ENCODE results near the gene GPR137. TPM values are rescaled to one million over a fixed set of nuclear protein-coding genes. Genes with fewer than 3 reads are reported as not detected.
A peak's percentile ranks its signal among the peaks of the same experiment; 100 is the strongest.
"Not testable (repeated sequence)": the region's sequence is repeated elsewhere in the genome, so short reads cannot be mapped to it uniquely, and the experiment has no call there.

GPR137 gene
- total and polyA plus RNA-seq, 2 experiments from 2014 or later, result 35.7 to 37.6 TPM

DNA sequence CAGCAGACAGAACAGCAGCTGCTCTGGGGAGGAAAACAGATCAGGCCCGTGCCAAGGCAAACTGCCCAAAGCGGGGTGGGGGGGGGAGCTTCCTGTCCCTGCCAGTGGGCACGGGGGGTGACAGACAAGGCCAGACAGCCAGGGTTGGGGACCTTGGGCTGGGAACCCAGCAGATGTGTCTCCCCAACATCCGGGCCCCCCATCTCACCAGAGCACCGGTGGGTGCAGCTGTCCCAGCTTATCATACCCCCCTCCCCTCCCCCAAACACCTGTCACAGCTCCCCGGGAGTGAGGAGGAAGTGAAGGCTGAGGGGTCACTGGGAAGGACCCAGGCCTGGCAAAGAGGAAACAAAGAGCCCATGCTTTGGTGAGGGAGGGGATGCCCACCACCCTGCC, 40.2 kb upstream of the GPR137 start:
- Histone ChIP-seq H3K9me2 (ENCODE audit: insufficient read depth) (no peaks in the 10 kb centered on the region), H3K36me3 (ENCODE audit: low read depth) (no peaks in the 10 kb centered on the region; the same call in 1 of the 2 replicates), H3K79me2 (ENCODE audit: insufficient read depth) (peaks cover 46% of the 10 kb centered on the region), H3K27me3 (replicated peaks; ENCODE audit: insufficient read depth) (no peaks in the 10 kb centered on the region), H3F3A (ENCODE audit: insufficient read depth) (peaks cover 15% of the 10 kb centered on the region), H3K27ac (peak overlapping the region; percentile 88), H3K4me2 (ENCODE audit: unreplicated experiment) (peak overlapping the region; percentile 81), H3K4me3 (peak overlapping the region; percentile 100), H3K4me1 (ENCODE audit: insufficient read depth) (peaks cover 11% of the 10 kb centered on the region), H2AFZ (no peak overlapping the region), H4K20me1 (ENCODE audit: insufficient read depth) (no peaks in the 10 kb centered on the region), H3K9me3 (ENCODE audit: low read depth) (no peaks in the 10 kb centered on the region), H3K9ac (peak overlapping the region; percentile 92)
- no peak for DNase-seq
- in situ Hi-C loops (cut with MboI), result no loop called here
- 0 to 1% methylated on average over 2 to 5 of the region's 6 CpGs for whole genome bisulfite sequencing, 2 experiments (ENCODE audit: low coverage in 1 of 2, low lambda C conversion rate in 2 of 2, missing lambda C conversion rate in 2 of 2)
- TF ChIP-seq EZH2phosphoT487 (IDR thresholded peaks at IDR 0.05; ENCODE audit: insufficient read depth, low read depth) (no peak), EZH2 (IDR thresholded peaks at IDR 0.05; ENCODE audit: insufficient read depth, poor library complexity, severe bottlenecking) (no peak)

GRCh38 chr11:64245797-64246620, 39.6 kb upstream of the GPR137 start:
- peak; percentile 98 for DNase-seq
- Histone ChIP-seq H3K27ac (peak overlapping the region; percentile 88), H3F3A (ENCODE audit: insufficient read depth) (peaks cover 14% of the 10 kb centered on the region; the same call in 1 of the 2 replicates), H3K9me3 (ENCODE audit: low read depth) (no peaks in the 10 kb centered on the region), H3K27me3 (replicated peaks; ENCODE audit: insufficient read depth) (no peaks in the 10 kb centered on the region), H3K9ac (peak overlapping the region; percentile 92), H3K36me3 (ENCODE audit: low read depth) (no peaks in the 10 kb centered on the region; the same call in 1 of the 2 replicates), H3K4me1 (ENCODE audit: insufficient read depth) (0 out of 2 replicates have a peak, but pooled peaks cover 10% of the 10 kb centered on the region), H3K4me3 (peak overlapping the region; percentile 100), H3K79me2 (ENCODE audit: insufficient read depth) (peaks cover 46% of the 10 kb centered on the region), H2AFZ (peak overlapping the region; percentile 46; the same call in 1 of the 2 replicates), H4K20me1 (ENCODE audit: insufficient read depth) (no peaks in the 10 kb centered on the region), H3K4me2 (ENCODE audit: unreplicated experiment) (peak overlapping the region; percentile 81), H3K9me2 (ENCODE audit: insufficient read depth) (no peaks in the 10 kb centered on the region)
- TF ChIP-seq EZH2phosphoT487 (IDR thresholded peaks at IDR 0.05; ENCODE audit: insufficient read depth, low read depth), result no peak
- no peak for TF ChIP-seq EZH2 (IDR thresholded peaks at IDR 0.05; ENCODE audit: insufficient read depth, poor library complexity, severe bottlenecking)
- 1 to 2% methylated on average over 29 to 45 of the region's 46 CpGs for WGBS, 2 experiments (ENCODE audit: low coverage in 1 of 2, low lambda C conversion rate in 2 of 2, missing lambda C conversion rate in 2 of 2)
- in situ Hi-C loops (cut with MboI), result no loop called here

GRCh38 chr11:64246621-64246870, 39.1 kb upstream of the GPR137 start:
- H3K9me2 ChIP-seq (ENCODE audit: insufficient read depth); in situ Hi-C loops (cut with MboI); H2AFZ ChIP-seq; H3K9me3 ChIP-seq (ENCODE audit: low read depth); H4K20me1 ChIP-seq (ENCODE audit: insufficient read depth); H3K27me3 ChIP-seq (replicated peaks; ENCODE audit: insufficient read depth); H3K4me1 ChIP-seq (ENCODE audit: insufficient read depth); DNase-seq; H3K4me2 ChIP-seq (ENCODE audit: unreplicated experiment); H3K36me3 ChIP-seq (ENCODE audit: low read depth): not testable (repeated sequence)
- Histone ChIP-seq H3K4me3 (peak overlapping the region; percentile 100), H3F3A (ENCODE audit: insufficient read depth) (peaks cover 14% of the 10 kb centered on the region; the same call in 1 of the 2 replicates), H3K9ac (peak overlapping the region; percentile 92), H3K27ac (peak overlapping the region; percentile 88), H3K79me2 (ENCODE audit: insufficient read depth) (peaks cover 46% of the 10 kb centered on the region)
- WGBS, 2 experiments (ENCODE audit: low coverage in 1 of 2, low lambda C conversion rate in 2 of 2, missing lambda C conversion rate in 2 of 2), result 0 to 1% methylated on average over 16 to 23 of the region's 43 CpGs

DNA sequence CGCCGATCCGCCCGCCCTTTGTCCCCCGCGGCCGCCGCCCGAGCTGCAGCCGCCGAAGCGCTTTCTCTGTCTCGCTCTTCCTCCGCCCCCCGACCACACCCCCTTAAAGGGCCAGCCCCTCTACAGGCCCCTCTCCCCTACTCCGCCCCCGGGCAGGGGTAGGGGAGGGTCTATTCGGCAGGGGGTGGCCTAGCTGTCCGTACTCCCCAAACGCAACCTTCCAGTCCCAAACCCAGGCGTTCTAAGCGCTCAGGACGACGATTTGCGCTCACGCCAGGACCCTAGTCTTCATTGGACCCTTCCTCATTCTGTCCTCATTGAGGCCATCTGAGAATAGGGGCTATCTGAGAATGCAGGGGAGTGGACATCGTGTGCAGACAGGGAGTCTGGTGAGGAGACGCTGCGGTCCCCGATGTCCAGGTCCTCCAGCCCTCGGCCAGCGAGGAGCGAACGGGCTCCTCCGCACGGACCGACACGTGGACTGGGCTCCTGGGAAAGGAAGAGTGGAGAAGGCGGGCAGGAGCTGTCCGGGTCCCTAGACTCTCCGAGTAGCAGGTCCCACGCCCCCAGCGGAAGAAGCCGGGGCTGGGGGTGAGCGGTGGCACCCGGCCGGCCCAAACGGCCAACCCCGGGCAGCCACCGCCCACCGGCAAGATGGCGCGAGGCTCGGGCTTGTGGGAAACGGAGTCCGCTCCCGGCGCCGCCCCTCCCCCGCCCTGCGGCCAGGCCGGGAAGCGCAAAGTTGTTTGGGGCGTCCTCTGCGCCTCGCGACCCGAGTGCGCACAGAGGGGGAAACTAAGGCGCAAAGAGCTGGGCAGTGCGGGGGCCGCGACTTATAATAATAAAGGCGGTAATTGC, 38.5 kb upstream of the GPR137 start, which contains the start of gene PPP1R14B:
PPP1R14B (minus strand) TSS at position 73 of the 858 bp plus-strand sequence. CDS start 270 bp downstream, outside the sequence.
- peaks cover 47% of the 10 kb centered on the region for H3K79me2 ChIP-seq (ENCODE audit: insufficient read depth)
- no peak for TF ChIP-seq EZH2 (IDR thresholded peaks at IDR 0.05; ENCODE audit: insufficient read depth, poor library complexity, severe bottlenecking)
- TF ChIP-seq EZH2phosphoT487 (IDR thresholded peaks at IDR 0.05; ENCODE audit: insufficient read depth, low read depth), result no peak
- peak; percentile 94 for DNase-seq
- H3K27me3 ChIP-seq (replicated peaks; ENCODE audit: insufficient read depth), result no peaks in the 10 kb centered on the region
- peaks cover 14% of the 10 kb centered on the region; the same call in 1 of the 2 replicates for H3F3A ChIP-seq (ENCODE audit: insufficient read depth)
- H3K9me2 ChIP-seq (ENCODE audit: insufficient read depth), result no peaks in the 10 kb centered on the region
- H3K4me2 ChIP-seq (ENCODE audit: unreplicated experiment), result peak within 1 kb of the TSS; percentile 99
- peak within 1 kb of the TSS; percentile 82 for H2AFZ ChIP-seq
- peak within 1 kb of the TSS; percentile 100 for H3K4me3 ChIP-seq
- H3K36me3 ChIP-seq (ENCODE audit: low read depth), result no peaks in the 10 kb centered on the region; the same call in 1 of the 2 replicates
- peak within 1 kb of the TSS; percentile 92 for H3K9ac ChIP-seq
- H3K4me1 ChIP-seq (ENCODE audit: insufficient read depth), result 0 out of 2 replicates have a peak, but pooled peaks cover 10% of the 10 kb centered on the region
- in situ Hi-C loops (cut with MboI), result no loop called here
- H3K27ac ChIP-seq, result peak within 1 kb of the TSS; percentile 89
- H4K20me1 ChIP-seq (ENCODE audit: insufficient read depth), result no peaks in the 10 kb centered on the region
- WGBS, 2 experiments (ENCODE audit: low coverage in 1 of 2, low lambda C conversion rate in 2 of 2, missing lambda C conversion rate in 2 of 2), result 0 to 2% methylated on average over 44 to 63 of the region's 74 CpGs
- no peaks in the 10 kb centered on the region for H3K9me3 ChIP-seq (ENCODE audit: low read depth)

Data from GM23248 (cell line).